ENCODE results near the gene BTF3.

DNA sequence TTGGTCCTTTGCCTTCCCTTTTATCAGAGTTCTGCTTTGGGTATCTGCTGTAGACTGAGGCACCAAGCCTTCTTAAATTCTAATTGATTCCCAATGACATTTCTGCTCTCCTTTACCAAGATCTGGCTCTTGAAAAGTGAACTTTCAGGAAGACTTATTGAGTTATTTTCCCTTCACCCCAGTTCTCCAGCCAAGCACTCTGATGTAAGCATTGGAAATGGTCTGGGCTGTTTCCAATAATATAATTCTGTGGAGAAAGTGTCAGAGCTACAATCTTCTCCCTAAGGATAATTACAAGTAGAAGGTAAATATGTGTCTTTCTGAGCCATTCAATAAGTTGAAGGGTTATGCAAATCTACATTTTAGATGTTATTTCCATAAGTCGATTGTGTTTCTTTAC is 30.8 kb downstream of the BTF3 start:
- TF ChIP-seq EZH2 (IDR thresholded peaks at IDR 0.05; ENCODE audit: low read depth) = no peak
- TF ChIP-seq, protein P1, sequence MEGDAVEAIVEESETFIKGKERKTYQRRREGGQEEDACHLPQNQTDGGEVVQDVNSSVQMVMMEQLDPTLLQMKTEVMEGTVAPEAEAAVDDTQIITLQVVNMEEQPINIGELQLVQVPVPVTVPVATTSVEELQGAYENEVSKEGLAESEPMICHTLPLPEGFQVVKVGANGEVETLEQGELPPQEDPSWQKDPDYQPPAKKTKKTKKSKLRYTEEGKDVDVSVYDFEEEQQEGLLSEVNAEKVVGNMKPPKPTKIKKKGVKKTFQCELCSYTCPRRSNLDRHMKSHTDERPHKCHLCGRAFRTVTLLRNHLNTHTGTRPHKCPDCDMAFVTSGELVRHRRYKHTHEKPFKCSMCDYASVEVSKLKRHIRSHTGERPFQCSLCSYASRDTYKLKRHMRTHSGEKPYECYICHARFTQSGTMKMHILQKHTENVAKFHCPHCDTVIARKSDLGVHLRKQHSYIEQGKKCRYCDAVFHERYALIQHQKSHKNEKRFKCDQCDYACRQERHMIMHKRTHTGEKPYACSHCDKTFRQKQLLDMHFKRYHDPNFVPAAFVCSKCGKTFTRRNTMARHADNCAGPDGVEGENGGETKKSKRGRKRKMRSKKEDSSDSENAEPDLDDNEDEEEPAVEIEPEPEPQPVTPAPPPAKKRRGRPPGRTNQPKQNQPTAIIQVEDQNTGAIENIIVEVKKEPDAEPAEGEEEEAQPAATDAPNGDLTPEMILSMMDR (conservative IDR thresholded peaks at IDR 0.05) = no peak
